ENCODE results near the gene OR8S1.

DNA sequence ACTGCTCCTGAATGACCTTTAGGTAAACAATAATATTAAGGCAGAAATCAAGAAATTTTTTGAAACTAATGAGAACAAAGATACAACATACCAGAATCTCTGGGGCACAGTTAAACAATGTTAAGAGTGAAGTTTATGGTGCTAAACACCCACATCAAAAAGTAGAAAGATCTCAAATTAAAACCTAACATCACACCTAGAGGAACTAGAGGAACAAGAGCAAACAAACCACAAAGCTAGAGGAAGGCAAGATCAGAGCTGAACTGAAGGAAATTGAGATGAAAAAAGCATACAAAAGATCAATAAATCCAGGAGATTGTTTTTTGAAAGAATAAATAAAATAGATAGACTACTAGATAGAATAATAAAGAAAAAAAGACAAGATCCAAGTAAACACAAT lies 7.2 kb downstream of the OR8S1 start:
- no peak for TF ChIP-seq POLR2AphosphoS5 (IDR thresholded peaks at IDR 0.05; ENCODE audit: low read depth, low read length)
- TF ChIP-seq, protein P1, sequence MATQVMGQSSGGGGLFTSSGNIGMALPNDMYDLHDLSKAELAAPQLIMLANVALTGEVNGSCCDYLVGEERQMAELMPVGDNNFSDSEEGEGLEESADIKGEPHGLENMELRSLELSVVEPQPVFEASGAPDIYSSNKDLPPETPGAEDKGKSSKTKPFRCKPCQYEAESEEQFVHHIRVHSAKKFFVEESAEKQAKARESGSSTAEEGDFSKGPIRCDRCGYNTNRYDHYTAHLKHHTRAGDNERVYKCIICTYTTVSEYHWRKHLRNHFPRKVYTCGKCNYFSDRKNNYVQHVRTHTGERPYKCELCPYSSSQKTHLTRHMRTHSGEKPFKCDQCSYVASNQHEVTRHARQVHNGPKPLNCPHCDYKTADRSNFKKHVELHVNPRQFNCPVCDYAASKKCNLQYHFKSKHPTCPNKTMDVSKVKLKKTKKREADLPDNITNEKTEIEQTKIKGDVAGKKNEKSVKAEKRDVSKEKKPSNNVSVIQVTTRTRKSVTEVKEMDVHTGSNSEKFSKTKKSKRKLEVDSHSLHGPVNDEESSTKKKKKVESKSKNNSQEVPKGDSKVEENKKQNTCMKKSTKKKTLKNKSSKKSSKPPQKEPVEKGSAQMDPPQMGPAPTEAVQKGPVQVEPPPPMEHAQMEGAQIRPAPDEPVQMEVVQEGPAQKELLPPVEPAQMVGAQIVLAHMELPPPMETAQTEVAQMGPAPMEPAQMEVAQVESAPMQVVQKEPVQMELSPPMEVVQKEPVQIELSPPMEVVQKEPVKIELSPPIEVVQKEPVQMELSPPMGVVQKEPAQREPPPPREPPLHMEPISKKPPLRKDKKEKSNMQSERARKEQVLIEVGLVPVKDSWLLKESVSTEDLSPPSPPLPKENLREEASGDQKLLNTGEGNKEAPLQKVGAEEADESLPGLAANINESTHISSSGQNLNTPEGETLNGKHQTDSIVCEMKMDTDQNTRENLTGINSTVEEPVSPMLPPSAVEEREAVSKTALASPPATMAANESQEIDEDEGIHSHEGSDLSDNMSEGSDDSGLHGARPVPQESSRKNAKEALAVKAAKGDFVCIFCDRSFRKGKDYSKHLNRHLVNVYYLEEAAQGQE (IDR thresholded peaks at IDR 0.05; ENCODE audit: insufficient read depth in 1 of 2, low read depth in 2 of 2, low read length in 1 of 2): no peak
- TF ChIP-seq, protein P2, sequence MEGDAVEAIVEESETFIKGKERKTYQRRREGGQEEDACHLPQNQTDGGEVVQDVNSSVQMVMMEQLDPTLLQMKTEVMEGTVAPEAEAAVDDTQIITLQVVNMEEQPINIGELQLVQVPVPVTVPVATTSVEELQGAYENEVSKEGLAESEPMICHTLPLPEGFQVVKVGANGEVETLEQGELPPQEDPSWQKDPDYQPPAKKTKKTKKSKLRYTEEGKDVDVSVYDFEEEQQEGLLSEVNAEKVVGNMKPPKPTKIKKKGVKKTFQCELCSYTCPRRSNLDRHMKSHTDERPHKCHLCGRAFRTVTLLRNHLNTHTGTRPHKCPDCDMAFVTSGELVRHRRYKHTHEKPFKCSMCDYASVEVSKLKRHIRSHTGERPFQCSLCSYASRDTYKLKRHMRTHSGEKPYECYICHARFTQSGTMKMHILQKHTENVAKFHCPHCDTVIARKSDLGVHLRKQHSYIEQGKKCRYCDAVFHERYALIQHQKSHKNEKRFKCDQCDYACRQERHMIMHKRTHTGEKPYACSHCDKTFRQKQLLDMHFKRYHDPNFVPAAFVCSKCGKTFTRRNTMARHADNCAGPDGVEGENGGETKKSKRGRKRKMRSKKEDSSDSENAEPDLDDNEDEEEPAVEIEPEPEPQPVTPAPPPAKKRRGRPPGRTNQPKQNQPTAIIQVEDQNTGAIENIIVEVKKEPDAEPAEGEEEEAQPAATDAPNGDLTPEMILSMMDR (IDR thresholded peaks at IDR 0.05): no peak
- no peak for TF ChIP-seq SIN3A (IDR thresholded peaks at IDR 0.05; ENCODE audit: borderline replicate concordance, insufficient read depth, low read depth, low read length)
